Osteocyte (in vitro differentiated cells): ENCODE data around the gene SARS2. TPM values are rescaled to one million over a fixed set of nuclear protein-coding genes. Genes with fewer than 3 reads are reported as not detected.

Experiments used
- DNase-seq: peaks from one replicate; pipeline ENCODE4 v3.0.0; 2021; ENCODE audit warnings: mixed read lengths; ENCODE audit not compliant: unreplicated experiment; ENCODE audit errors: extremely low spot score
- H3K27ac Mint-ChIP-seq: one replicate; pipeline ENCODE4 v1.8.0; 2021; ENCODE audit warnings: mild to moderate bottlenecking, mixed read lengths; ENCODE audit not compliant: unreplicated experiment
- H3K27me3 Mint-ChIP-seq: one replicate; pipeline ENCODE4 v1.8.0; 2021; ENCODE audit warnings: mixed read lengths; ENCODE audit not compliant: unreplicated experiment
- H3K36me3 Mint-ChIP-seq: one replicate; pipeline ENCODE4 v1.8.0; 2021; ENCODE audit warnings: mixed read lengths; ENCODE audit not compliant: unreplicated experiment
- H3K4me1 Mint-ChIP-seq: one replicate; pipeline ENCODE4 v1.8.0; 2021; ENCODE audit warnings: mixed read lengths; ENCODE audit not compliant: unreplicated experiment
- H3K4me3 Mint-ChIP-seq: one replicate; pipeline ENCODE4 v1.8.0; 2021; ENCODE audit warnings: mild to moderate bottlenecking, moderate library complexity, mixed read lengths; ENCODE audit not compliant: unreplicated experiment
- H3K9me3 Mint-ChIP-seq: one replicate; pipeline ENCODE4 v1.8.0; 2021; ENCODE audit warnings: mixed read lengths; ENCODE audit not compliant: unreplicated experiment
- CTCF ChIP-seq: fragments of 200-600 bp; sonication (generic); IDR thresholded peaks from 2 replicates; pipeline ENCODE4 v1.5.0; 2021; ENCODE audit warnings: antibody characterized with exemption, mild to moderate bottlenecking, moderate library complexity
- total RNA-seq: library from RNA; stranded (reverse); gene quantifications from 2 replicates; pipeline ENCODE4 v1.2.1, GENCODE V29; 2021

The SARS2 gene
- total RNA-seq, 1 donor from 2014 or later, result 26.7 TPM

DNA sequence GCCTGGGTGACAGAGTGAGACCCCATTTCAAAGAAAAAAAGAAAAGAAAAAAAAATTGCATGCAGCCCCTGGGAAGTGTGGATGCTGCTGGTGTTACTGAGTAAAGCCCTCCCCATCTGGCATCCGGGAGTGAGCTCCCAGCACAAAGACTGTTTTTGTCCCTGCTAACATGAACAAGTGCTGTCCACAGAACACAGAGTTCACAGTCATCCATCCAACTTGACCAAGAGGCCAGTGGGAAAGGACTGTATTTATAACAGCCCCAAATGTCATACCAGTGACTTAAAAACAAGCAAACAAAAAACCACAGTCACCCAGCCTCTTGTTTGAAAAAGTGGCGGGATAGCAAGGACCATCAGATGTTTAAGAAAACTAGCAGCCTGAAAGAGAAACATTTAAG, 34.2 kb upstream of the SARS2 start:
- no peaks in the 10 kb centered on the region for H3K9me3 Mint-ChIP-seq
- TF ChIP-seq CTCF, result no peak
- no peak overlapping the region for H3K4me3 Mint-ChIP-seq
- no peak overlapping the region for H3K27ac Mint-ChIP-seq
- peaks cover 10% of the 10 kb centered on the region for H3K36me3 Mint-ChIP-seq
- H3K27me3 Mint-ChIP-seq, result no peaks in the 10 kb centered on the region
- H3K4me1 Mint-ChIP-seq, result peaks cover 7% of the 10 kb centered on the region
- DNase-seq, result no peak

DNA sequence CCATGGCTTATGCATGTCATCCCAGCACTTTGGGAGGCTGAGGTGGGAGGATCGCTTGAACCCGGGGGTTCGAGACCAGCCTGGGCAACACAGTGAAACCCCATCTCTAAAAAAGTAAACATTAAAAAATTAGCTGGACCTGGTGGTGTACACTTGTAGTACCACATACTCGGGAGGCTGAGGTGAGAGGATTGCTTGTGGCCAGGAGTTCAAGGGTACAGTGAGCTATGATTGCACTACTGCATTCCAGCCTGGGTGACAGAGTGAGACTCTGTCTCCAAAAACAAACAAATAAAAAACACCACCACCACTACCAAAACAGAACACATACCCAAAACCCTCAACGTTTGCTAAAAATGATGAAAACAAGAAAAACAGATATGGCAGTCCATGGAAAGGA, 29.1 kb upstream of the SARS2 start:
- peaks cover 7% of the 10 kb centered on the region for H3K4me1 Mint-ChIP-seq
- H3K27ac Mint-ChIP-seq, result no peak overlapping the region
- TF ChIP-seq CTCF, result no peak
- no peaks in the 10 kb centered on the region for H3K9me3 Mint-ChIP-seq
- H3K36me3 Mint-ChIP-seq, result no peaks in the 10 kb centered on the region
- no peak overlapping the region for H3K4me3 Mint-ChIP-seq
- DNase-seq, result no peak
- H3K27me3 Mint-ChIP-seq, result no peaks in the 10 kb centered on the region

GRCh38 chr19:38958301-38958700, 27.7 kb upstream of the SARS2 start:
- Mint-ChIP-seq H3K27ac (no peak overlapping the region), H3K4me3 (no peak overlapping the region), H3K9me3 (no peaks in the 10 kb centered on the region), H3K36me3 (peaks cover 2% of the 10 kb centered on the region), H3K27me3 (no peaks in the 10 kb centered on the region), H3K4me1 (peaks cover 8% of the 10 kb centered on the region)
- TF ChIP-seq CTCF, result no peak
- no peak for DNase-seq

DNA sequence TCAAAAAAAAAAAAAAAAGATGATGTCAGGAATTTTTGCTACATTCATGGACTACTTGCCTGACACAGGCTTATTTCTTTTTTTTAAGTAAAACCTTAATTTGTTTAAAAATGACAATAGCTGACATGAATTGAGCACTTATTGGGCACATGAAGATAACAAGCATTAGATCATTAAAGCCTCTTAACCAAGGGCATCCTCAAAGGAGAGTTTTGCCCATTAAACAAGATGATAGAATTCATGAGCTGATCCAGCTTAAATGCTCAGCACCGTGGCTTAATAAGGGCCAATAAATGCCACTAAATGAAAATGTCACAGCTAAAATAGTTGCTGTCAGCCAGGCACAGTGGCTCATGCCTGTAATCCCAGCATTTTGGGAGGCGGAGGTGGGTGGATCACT, 25.7 kb upstream of the SARS2 start:
- peaks cover 7% of the 10 kb centered on the region for H3K4me1 Mint-ChIP-seq
- H3K27ac Mint-ChIP-seq, result no peak overlapping the region
- no peak for DNase-seq
- H3K36me3 Mint-ChIP-seq, result peaks cover 7% of the 10 kb centered on the region
- H3K27me3 Mint-ChIP-seq, result no peaks in the 10 kb centered on the region
- no peak for TF ChIP-seq CTCF
- no peaks in the 10 kb centered on the region for H3K9me3 Mint-ChIP-seq
- no peak overlapping the region for H3K4me3 Mint-ChIP-seq

- Mint-ChIP-seq H3K4me3 (no peak overlapping the region), H3K4me1 (peaks cover 16% of the 10 kb centered on the region), H3K27me3 (no peaks in the 10 kb centered on the region), H3K27ac (no peak overlapping the region), H3K36me3 (peaks cover 10% of the 10 kb centered on the region), H3K9me3 (no peaks in the 10 kb centered on the region)
- TF ChIP-seq CTCF, result no peak
- DNase-seq, result no peak
These were observed 23.1 kb upstream of the SARS2 start for GRCh38 chr19:38953677-38954076.
